GM18505 (cell line): ENCODE data around the gene THSD7B.

Experiments used
- ATAC-seq: cut with Tn5 transposase; IDR thresholded peaks from one replicate; pipeline ENCODE4 v1.9.1; 2021; ENCODE audit not compliant: unreplicated experiment
- POLR2A ChIP-seq: IDR thresholded peaks from 4 replicates; pipeline ENCODE4 v1.6.1; 2011; ENCODE audit warnings: borderline replicate concordance; ENCODE audit not compliant: insufficient read depth, insufficient read length; ENCODE audit errors: extremely low read depth

The THSD7B gene

DNA sequence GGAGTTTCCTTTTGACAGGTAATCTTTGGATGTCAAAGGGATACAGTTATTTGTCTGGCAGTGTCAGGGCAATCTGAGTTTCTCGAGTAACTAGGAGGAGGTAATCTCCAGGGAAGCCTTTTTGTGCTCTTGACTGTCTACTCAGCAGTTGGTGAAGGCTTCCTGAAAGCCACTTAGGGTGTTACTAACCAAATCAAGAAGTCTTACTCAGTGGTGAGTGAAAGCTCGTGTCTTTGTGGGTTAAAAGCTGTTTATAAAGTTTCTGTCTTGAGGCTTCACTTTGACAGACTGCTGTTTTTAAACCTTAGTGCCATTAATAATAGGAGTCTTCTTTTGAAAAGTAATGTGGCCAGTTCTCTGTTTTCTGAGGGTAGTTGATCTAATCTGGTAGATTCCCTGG is 1.7 kb downstream of the THSD7B start:
- no peak for TF ChIP-seq POLR2A
- no peak for ATAC-seq

DNA sequence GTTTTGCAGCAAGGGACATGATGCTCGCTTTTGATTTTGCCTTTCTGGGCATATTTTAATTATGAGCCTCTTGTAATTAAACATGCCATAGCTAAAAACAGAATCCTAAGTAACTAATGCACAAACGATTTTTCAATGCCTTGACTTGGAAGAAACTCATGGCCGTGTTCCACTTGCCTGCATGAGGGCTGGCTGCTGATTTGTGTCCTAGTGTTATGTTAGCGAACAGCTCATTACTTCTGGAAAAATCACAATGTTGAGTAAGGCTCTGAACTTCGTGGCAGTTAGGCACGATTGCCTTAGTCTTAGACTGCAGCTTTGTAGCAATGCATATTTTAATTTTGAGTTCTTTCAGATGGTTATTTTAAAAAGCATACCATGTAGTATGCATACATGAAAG is 4.5 kb downstream of the THSD7B start:
- no peak for TF ChIP-seq POLR2A
- no peak for ATAC-seq

DNA sequence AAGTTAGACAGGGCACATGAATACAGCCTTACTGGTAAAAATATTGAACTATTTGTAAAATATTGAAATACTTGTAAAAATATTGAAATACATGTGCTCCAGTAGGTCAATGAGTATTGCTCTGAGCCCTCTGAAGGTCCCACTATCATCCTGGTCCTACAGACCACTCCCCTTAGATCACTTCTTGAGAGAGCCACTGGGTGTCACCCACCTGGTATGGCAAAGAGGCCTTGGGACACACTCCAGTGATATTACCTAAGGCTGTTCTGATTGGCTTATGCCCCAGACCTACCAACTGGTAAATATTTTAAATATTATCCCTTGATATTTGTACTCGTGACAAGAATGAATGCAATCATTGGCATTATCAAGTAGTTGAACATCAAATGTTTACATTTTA is 5.0 kb downstream of the THSD7B start:
- no peak for ATAC-seq
- no peak for TF ChIP-seq POLR2A

DNA sequence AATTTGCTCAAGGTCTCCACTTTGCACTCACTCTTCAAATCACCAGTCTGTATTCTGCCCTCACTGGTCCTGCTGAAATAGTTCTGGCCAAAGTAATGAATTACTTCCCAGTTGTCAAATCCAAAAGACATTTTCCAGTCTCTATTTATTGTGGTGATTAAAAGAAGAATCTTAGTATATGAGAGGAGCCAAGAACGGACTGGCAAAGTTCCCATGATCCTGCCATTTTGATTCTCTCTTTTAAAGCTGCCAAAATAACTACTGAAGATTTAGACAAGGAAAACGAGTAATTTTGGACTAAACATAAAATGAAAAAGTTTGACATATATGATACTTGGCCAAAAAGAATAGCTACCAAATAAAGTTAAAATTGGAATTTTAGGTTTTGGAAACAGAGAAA is 12.0 kb downstream of the THSD7B start:
- TF ChIP-seq POLR2A, result no peak
- ATAC-seq, result no peak

DNA sequence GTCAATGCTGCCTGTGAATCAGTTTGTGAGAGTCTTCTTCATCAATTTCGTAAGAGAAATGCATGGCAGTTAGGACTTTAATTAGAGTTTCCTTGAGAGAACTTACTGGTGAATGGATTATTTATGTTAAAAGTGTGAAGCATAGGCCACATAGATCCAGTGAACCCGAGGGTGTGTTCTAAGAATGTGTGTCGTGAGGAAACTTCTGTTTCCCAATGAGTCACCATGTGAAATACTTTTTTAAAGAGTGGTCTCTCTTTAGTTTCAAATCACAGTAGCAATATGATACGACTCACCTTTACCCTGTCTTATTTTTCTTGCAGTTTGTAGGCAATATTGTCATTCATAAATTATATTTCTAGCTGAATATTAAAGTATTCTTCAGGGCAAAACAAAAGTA is 18.5 kb downstream of the THSD7B start:
- no peak for TF ChIP-seq POLR2A
- no peak for ATAC-seq

DNA sequence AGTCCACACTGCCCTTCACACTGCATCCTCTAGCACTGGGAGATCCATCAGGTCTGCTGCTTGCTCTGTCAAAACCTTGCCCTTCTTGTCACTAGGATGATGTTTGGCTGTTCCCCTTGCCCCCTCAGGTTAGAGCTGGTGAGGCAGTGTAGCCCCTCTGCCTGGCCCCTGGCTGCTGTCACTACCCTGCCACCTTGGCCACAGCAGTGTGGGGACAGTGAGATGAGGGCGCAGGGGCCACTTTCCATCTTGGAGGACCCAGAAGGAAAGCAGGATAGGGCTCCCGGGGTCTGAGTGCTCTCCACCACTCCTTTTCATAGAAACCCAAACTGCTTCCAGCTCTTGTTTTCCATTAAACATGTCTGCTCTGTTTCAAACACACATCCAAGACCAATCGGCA is 19.9 kb downstream of the THSD7B start:
- no peak for ATAC-seq

DNA sequence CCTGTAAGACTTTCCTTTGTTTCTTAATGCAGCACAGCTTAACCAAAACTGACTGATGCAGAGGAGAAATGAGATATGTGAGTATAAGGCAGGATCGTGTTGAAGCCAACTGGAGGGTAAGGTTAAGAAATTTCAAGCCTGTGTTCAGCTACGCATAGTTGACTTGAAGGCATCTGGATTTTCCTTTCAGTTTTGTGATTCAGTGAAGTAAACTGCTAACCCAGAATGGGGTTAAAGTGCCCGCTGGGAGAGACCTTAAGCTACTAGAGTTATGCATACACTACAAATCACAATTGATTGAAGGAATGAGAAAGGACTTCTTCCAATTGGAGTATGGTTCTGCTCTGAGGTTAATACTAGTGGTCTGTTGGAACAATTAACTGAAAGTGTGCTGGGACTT is 22.6 kb downstream of the THSD7B start:
- no peak for ATAC-seq

More for the DNA sequence above, 19.9 kb downstream of the THSD7B start:
- no peak for TF ChIP-seq POLR2A

DNA sequence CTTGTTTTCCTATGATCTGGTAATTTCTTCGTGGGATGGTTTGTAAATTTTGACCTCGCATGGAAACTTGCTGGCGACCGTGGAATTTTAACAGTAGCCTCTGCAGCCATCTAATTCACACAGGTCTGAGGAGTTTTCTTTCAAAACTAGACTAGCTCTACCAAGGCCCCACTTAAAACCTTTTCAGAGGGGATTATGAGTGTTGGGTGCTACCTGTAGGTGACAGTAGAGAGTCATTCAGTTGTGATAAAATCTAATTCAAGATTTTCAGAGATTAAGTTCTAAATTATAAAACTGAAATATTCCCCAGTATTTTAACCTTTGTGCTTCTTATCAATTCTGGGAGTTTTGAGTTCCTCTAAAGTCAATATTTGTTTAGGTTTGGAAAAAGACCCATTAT is 31.0 kb downstream of the THSD7B start:
- TF ChIP-seq POLR2A, result no peak
- ATAC-seq, result no peak

More for the DNA sequence above, 22.6 kb downstream of the THSD7B start:
- TF ChIP-seq POLR2A, result no peak

DNA sequence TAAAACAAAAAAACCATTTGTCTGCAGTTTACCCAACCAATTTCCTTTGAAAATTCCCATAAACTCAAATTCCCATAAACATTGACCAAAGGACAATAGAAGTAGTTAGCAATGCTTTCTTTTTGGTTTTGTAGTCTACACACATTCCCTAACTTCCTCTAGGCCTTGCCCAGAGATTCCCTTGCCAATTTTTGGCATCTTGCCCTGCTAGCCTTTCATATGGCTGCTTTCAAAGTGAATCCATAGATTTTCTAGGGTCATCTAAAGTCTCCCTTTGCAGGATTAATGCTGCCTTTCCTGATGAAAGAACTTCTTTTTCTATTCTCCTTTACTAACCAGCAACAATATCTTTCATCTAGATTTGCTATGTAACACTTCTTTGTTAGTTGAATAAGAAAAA is 33.4 kb downstream of the THSD7B start:
- no peak for ATAC-seq

DNA sequence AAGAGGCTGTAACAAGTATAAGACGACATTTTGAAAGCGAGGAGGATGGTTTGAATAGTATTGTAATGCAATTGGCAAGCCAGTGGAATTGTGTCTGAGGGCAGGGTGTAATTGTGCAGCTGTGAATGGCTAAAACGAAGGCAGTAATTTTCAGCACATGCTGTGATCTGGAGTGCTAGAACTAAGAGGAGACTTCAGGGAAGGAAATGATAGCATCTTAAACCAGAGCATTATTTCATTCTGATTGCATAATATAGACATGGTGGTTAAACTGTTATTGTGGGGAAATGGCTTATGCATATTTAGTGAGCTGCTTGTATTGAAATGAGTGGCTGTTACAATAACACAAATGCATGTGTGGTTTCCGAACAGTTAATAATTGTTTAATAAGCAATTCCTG is 36.3 kb downstream of the THSD7B start:
- TF ChIP-seq POLR2A, result no peak
- ATAC-seq, result no peak

More for the DNA sequence above, 33.4 kb downstream of the THSD7B start:
- TF ChIP-seq POLR2A, result no peak

DNA sequence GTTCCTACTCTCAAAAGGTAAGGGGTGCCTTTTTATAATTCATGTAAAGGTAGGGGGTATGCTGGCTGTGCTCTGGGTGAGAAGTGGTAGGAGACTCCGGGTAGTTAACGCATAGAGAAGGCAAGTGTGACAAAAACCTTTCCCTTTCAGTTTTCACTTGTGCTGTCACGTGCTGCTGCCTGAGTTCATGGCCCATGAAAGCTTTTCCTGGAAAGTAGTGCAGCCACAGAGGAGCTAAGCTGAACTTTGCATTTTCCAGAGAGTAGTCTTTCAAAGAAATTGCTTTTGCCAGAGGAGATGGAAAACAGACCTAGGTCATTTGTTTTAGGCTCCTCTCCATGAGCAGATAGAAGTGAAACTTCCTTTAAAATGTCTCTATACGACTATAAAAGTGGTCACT is 44.7 kb downstream of the THSD7B start:
- no peak for ATAC-seq
- TF ChIP-seq POLR2A, result no peak

DNA sequence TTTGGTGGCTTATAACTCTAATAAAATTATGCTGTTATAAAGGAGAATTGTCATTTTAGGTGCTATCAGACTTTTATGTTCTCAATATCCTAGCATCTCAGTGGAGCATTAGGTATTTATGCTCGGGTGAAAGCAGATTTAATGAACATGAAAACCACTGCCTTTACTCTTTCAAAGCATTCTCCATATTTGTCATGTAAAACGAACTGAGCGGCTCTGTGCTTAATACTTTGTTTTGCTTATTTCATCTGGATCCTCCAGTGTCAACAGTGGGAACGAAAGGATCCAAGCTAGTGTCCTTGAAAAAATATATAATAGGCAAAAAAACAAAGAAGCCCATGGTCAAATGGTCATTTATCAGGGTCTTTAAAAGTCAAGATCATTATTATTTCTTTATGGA is 53.5 kb downstream of the THSD7B start:
- TF ChIP-seq POLR2A, result no peak
- ATAC-seq, result no peak

DNA sequence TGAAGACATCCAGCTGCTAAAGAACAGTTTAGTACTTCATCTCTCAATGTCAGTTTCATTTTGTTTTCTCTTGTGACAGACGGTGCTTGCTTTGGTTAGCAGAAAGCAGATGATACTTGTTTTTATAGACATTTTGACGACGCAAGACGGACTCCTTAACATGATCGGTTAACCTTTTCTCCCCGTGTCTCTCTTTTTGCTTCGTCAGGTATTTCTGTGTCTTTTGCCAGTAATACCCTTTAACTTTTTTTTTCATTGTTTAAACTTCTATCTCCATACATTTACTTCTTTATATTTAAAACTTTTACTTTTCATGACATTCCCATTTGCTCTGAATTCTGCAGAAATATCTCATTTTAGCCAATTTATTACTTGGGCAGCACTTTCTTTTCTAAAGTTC is 57.9 kb downstream of the THSD7B start:
- no peak for TF ChIP-seq POLR2A
- ATAC-seq, result no peak

DNA sequence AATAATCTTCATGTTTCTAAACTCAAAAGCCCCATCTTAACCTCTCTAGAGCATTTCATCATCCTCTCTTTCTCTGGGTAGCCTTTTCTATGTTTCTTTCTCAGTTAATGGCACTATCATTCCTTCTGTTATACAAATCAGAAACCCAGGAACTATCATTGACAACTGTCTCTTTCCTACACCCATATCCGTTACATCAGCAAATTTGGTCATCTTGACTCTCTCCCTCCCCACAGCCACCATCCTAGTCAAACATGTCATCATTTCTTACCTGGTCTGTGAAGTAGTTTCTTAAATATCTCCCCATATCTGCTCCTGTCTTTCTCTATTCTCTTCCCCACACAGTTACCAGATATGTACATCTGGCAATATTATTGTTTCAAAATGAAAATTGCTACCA is 62.8 kb downstream of the THSD7B start:
- no peak for TF ChIP-seq POLR2A
- ATAC-seq, result no peak

DNA sequence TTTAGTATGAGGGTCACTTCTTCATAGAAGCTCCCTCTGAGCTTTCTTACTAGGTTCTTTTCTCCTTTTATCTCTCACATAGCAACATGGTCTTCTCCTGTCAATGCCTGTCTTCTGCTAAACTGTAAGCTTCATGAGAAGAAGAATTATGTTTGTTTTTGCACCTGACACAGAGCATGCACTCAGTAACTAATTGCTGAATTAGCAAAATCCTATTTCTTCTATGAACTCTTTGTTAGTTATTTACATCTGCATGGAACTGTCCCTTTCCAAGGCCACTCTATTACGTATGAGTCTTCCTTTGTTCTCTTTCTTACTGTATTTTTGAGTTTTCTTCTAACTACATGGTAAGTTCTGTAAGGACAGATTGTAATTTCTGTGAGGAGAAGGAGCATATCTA is 63.4 kb downstream of the THSD7B start:
- TF ChIP-seq POLR2A, result no peak
- ATAC-seq, result no peak
